ENCODE measurements around the gene LTV1.
"Not testable (repeated sequence)": the region's sequence is repeated elsewhere in the genome, so short reads cannot be mapped to it uniquely, and the experiment has no call there.

The LTV1 gene
- long read RNA-seq, donor 1, partial matches to known transcripts, result 17 of 21 reads
- long read RNA-seq, donor 1, other reads (novel, unspliced or antisense), result 0 of 21 reads
- long read RNA-seq, donor 2, partial matches to known transcripts, result 0 of 4 reads
- long read RNA-seq, donor 2, other reads (novel, unspliced or antisense), result 0 of 4 reads
- long read RNA-seq, donor 3, partial matches to known transcripts, result 0 of 2 reads
- long read RNA-seq, donor 3, other reads (novel, unspliced or antisense), result 0 of 2 reads
- long read RNA-seq, donor 4, transcript LTV1-201 (11 exons, 1,847 nt), result major isoform, 6 of 6 reads
- long read RNA-seq, donor 4, partial matches to known transcripts, result 0 of 6 reads
- long read RNA-seq, donor 4, other reads (novel, unspliced or antisense), result 0 of 6 reads
- long read RNA-seq, donor 5, transcript LTV1-201 (11 exons, 1,847 nt), result major isoform, 8 of 8 reads
- long read RNA-seq, donor 5, partial matches to known transcripts, result 0 of 8 reads
- long read RNA-seq, donor 5, other reads (novel, unspliced or antisense), result 0 of 8 reads
- long read RNA-seq, donor 6, partial matches to known transcripts, result 0 of 1 reads
- long read RNA-seq, donor 6, other reads (novel, unspliced or antisense), result 0 of 1 reads
- long read RNA-seq, donor 7, result 0 reads
- long read RNA-seq, donor 8, partial matches to known transcripts, result 5 of 8 reads
- long read RNA-seq, donor 8, other reads (novel, unspliced or antisense), result 0 of 8 reads

- peak; percentile 96 for DNase-seq
Measured at GRCh38 chr6:143842902-143843676, at the start of gene LTV1. LTV1 (plus strand) TSS chr6:143843338; CDS start chr6:143843478, 140 bp downstream.

- DNase-seq, result not testable (repeated sequence)
Measured at GRCh38 chr6:143796551-143796950, 46.6 kb upstream of the LTV1 start.

- not testable (repeated sequence) for DNase-seq
Measured at GRCh38 chr6:143798487-143798886, 44.7 kb upstream of the LTV1 start.

DNA sequence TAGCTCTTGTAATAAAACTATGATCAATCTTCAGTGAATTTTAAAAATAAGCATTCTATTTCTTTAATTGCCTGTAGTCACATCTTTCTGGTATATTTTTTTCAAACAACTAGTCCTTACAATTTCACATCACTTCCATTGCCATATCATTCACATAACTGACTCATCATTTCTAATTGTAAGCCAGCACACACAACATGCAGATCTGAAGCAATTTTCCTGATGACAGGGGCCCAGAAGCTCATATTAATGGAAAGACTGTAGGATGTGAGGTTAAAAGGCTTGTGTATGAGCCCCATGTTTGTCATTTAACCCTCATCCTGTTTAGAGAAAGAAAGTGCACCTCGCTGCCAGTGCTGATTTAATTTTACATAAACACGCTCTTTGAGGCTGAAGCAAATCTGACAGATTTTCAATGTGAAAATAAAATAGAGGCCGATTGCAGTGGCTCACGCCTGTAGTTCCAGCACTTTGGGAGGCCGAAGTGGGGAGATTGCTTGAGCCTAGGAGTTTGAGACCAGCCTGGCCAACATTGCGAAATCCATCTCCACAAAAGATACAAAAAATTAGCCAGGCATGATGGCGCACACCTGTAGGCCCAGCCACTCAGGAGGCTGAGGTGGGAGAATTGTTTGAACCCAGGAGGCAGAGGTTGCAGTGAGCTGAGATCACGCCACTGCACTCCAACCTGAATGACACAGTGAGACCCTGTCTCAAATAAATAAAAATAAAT is 40.1 kb upstream of the LTV1 start:
- DNase-seq, result no peak

- DNase-seq, result no peak
Measured at GRCh38 chr6:143803769-143804568, 39.2 kb upstream of the LTV1 start.

DNA sequence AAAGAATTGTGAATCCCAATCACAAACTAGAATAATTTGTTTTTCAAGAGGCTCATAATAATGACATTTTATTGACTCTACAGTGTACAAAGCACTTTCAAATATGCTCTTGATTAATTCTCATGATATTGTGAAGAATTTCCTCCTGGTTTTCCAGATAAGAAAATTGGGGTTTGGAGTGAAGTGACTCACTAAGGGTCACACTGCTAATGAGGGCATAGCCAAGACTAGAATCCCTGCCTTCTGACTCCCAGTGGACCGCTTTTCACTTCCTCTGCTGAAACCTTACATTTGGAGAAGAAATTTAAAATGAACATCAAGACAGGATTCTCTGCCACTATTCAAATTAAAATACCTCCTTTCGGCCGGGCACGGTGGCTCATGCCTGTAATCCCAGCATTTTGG is 38.3 kb upstream of the LTV1 start:
- DNase-seq, result no peak

DNA sequence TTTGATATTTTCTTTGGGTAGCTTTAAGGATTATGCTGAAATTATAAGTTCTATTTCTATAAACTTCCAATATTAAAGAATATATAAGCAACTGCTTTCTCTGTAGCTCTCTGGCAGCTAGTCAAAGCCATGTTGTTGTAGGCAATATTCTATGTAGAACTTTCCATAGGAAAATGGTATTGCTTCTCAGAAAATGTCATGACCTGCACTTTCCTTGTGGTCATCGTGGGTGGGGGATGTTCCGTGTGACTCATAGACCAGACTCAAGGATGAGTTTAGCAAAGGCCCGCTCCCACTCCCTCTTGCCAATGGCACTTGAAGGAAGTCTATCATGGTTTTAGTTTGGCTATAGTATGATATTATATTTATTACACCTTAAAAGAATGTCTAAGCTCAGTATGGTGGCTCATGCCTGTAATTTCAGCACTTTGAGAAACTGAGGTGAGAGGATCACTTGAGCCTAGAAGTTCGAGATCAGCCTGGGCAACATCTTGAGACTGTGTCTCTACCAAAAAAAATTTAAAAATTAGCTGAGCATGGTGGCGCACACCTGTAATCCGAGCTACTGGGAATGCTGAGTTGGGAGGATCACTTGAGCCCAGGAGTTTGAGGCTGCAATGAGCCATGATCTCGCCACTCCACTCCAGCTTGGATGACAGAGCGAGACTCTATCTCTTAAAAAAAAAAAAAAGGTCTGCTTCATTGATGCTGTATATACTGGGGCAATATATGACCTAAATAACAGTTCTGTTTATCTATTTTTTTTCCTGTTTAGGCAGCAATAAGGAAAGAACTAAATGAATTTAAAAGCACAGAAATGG is 36.6 kb upstream of the LTV1 start:
- no peak for DNase-seq

DNA sequence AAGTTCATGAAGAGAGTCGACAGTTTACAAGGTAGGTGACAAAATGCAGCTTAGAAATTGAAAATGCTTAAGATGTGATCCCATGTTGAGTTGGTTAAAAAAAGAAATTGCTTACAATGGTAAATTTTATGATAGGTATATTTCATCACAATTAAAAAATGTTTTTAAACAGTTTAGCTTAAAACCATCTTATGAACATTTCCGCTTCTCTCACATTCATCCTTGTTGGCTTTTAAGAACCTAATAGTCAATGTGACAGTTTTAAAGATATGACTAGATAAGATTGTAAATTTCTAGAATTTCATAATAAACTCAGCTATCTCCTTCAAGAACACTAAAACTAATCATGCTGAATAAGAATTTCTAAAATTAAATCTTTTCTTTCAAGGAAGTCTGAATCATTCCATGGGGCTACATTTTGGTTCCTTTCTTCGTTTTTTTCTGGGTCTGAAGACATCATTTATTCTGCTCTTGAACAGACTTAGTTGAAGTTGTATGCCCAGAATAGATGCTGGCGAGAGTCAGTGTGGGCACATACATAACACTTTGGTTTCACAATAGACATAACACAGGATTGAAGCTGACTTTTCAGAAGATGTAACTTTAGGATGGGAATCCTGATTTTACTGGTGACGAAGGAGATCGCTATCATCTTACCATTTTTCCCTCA is 35.9 kb upstream of the LTV1 start:
- DNase-seq, result no peak

- no peak for DNase-seq
Measured at GRCh38 chr6:143810745-143811144, 32.4 kb upstream of the LTV1 start.

DNA sequence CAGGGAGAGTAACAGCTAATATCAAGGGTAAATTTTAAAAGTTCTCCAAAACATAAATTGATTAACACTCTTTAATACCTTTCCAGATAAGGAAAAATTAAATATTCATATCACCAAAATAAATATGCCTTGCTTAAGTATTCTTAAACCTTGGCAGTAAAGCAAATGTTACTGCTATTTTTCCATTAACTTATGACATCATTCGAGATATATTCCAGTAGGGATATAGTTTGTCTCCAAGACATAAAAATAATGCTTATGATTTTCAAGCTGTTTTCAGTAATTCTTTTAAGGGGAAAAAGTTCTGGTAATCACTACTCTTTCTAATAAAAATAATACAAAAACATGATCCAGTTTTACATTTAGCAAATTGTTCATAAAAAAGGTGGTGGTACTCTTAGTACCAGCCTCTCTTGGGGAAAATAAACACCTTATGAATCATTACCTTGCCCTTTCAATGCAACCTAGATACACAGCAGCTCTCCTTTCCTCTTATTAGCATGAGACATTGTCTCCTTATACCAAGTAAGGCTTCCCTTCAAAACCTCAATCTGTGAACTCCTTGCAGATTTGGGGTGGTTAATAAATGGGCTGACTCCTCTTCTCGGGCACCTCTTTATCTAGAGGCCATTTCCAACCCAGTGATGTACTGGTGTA is 31.5 kb upstream of the LTV1 start:
- DNase-seq, result no peak

DNA sequence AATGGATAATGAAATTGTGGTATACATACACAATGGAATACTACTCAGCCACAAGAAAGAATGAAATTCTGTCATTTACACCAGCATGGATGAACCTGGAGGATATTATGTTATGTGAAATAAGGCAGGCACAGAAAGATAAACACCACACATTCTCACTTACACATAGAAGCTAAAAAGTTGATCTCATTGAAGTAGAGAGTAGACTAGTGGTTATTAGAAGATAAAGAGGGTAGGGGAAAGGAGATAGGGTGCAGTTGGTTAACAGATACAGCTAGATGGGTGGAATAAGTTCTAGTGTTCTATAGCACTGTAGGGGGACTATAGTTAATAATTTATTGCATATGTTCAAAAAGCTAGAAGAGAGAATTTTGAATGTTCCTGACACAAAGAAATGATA is 25.5 kb upstream of the LTV1 start:
- DNase-seq, result no peak

DNA sequence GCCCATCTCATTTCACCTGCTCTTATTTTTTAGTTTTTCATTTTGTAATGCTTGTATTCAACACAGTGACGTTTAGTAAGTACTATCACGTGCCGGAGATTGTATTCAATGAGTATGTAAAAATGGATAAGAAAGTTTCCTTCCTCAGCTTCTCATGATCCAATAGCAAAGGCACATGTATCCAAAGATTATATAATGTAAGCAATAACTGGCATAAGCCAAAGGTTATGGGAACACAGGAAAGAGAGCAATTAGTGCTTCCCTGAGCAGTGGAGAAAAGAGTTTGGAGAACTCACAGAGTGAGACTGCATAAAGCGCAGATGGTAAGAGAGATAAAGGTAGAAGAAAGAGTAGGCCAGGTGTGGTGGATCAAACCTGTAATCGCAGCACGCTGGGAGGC is 21.8 kb upstream of the LTV1 start:
- no peak for DNase-seq

DNA sequence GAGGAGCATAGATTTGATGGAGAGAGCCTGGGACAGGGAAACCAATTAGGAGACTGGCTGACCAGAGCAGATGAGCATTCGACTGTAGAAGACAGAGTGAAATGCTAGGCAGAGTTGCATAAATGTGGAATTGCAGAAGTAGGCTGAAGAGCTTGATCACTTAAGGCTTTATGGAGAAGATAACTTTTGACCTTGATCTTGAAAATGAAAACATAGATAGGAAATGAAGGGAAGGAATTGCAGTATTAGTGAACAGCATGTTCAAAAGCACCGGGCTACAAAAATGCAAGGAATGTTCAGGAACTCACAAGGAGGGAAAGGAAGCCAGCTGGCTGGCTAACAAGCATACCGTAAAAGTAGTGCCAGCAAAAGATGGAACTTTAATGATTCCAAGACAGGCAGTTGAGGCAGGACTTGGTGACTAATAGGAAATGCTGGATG is 20.5 kb upstream of the LTV1 start:
- no peak for DNase-seq

- DNase-seq, result no peak
Measured at GRCh38 chr6:143823548-143823947, 19.6 kb upstream of the LTV1 start.

DNA sequence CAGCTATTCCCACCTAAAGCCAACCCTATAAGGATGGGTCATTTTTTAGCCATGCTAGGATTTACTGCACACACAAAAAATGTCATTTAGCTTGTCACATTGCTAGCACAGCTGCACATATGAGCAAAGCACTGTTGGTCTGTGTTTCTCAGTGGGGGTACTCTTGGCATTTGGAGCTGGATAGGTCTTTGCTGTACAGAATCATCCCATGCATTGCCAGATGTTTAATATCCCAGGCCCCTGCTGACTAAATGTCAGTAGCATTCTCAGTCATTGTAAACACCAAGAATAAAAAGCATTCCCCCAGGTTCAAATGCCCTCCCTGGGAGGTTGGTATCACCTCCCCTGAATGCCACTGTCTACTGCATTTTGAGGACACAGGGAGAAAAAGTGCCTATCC is 14.6 kb upstream of the LTV1 start:
- DNase-seq, result no peak

DNA sequence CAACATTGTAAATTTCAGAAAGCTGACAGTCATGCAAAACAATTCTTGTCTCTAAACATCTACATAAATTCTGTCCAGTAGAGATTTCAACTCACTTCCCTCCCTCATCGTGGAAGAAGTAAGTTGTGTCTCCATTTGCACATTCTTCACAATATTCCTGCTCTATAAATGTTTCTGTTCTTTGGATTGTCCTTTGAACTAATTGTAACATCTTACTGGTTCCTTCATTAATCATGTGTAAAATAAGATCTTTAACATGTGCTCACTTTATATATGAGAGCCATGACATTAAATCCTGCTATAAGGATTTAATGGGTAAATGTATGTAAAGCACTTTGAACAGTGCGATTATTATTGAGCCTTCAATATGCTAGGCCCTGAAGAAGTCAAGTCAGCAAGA is 7.0 kb upstream of the LTV1 start:
- no peak for DNase-seq

GRCh38 chr6:143838395-143838794 is 4.7 kb upstream of the LTV1 start:
- DNase-seq, result no peak

GRCh38 chr6:143839196-143839595 is 3.9 kb upstream of the LTV1 start:
- no peak for DNase-seq

GRCh38 chr6:143840595-143841265 is 2.4 kb upstream of the LTV1 start:
- no peak for DNase-seq

Data from right kidney (tissue), 9 donors.